GM21786 (cell line): Measurements from ENCODE around the gene TINCR.
"Not testable (repeated sequence)": the region's sequence is repeated elsewhere in the genome, so short reads cannot be mapped to it uniquely, and the experiment has no call there.

Experiments used
- ATAC-seq: cut with Tn5 transposase; IDR thresholded peaks from one replicate; pipeline ENCODE4 v1.9.1; 2021; ENCODE audit not compliant: unreplicated experiment

Gene TINCR

GRCh38 chr19:5567360-5567969 lies at the start of gene TINCR:
Gene TINCR, minus strand, starts transcription at chr19:5567953.
- no peak for ATAC-seq

GRCh38 chr19:5617080-5617479 lies 49.3 kb upstream of the TINCR start:
- no peak for ATAC-seq

GRCh38 chr19:5615756-5616327 lies 48.1 kb upstream of the TINCR start:
- no peak for ATAC-seq

GRCh38 chr19:5612891-5613865 lies 45.4 kb upstream of the TINCR start:
- ATAC-seq, result no peak

GRCh38 chr19:5609881-5610448 lies 42.2 kb upstream of the TINCR start:
- no peak for ATAC-seq

- ATAC-seq, result not testable (repeated sequence)
Measured at GRCh38 chr19:5608766-5609165, 41.0 kb upstream of the TINCR start.

- ATAC-seq, result no peak
Measured at GRCh38 chr19:5608291-5608690, 40.5 kb upstream of the TINCR start.

- ATAC-seq, result no peak
Measured at GRCh38 chr19:5607318-5608275, 39.8 kb upstream of the TINCR start.

GRCh38 chr19:5605362-5605761 lies 37.6 kb upstream of the TINCR start:
- no peak for ATAC-seq

- ATAC-seq, result no peak
Measured at GRCh38 chr19:5603626-5604025, 35.9 kb upstream of the TINCR start.

GRCh38 chr19:5600797-5601196 lies 33.0 kb upstream of the TINCR start:
- no peak for ATAC-seq

GRCh38 chr19:5595745-5596144 lies 28.0 kb upstream of the TINCR start:
- ATAC-seq, result no peak

GRCh38 chr19:5595129-5595528 lies 27.4 kb upstream of the TINCR start:
- no peak for ATAC-seq

- no peak for ATAC-seq
Measured at GRCh38 chr19:5594521-5594950, 26.8 kb upstream of the TINCR start.

- no peak for ATAC-seq
Measured at GRCh38 chr19:5593343-5594255, 25.8 kb upstream of the TINCR start.

GRCh38 chr19:5592531-5593342 lies 25.0 kb upstream of the TINCR start:
- ATAC-seq, result no peak

GRCh38 chr19:5591476-5591875 lies 23.7 kb upstream of the TINCR start:
- no peak for ATAC-seq

GRCh38 chr19:5590865-5591154 lies 23.1 kb upstream of the TINCR start:
- ATAC-seq, result no peak
